Tibial nerve (tissue), 4 donors: Measurements from ENCODE around the gene DHX15. TPM values are rescaled to one million over a fixed set of nuclear protein-coding genes. Genes with fewer than 3 reads are reported as not detected.

ENCODE experiments used
- DNase-seq, 2 donors: peaks; one replicate each; pipeline ENCODE4 v3.0.0-alpha.2; 2019; ENCODE audit warnings: low spot score in 2 of 2
- H3K27ac ChIP-seq, 4 donors: fragments of 200-600 bp; sonication (generic) in 3 of 4; one replicate each; pipeline ENCODE4 v1.5.1; 2017 to 2019; ENCODE audit warnings: mild to moderate bottlenecking in 1 of 4
- H3K27me3 ChIP-seq, 2 donors: fragments of 200-600 bp; sonication (generic) in 1 of 2; one replicate each; pipeline versions ENCODE4 v1.5.1 to v1.6.0; 2017 to 2019
- H3K36me3 ChIP-seq, 3 donors: fragments of 200-600 bp; sonication (generic); one replicate each; pipeline ENCODE4 v1.5.1; 2018 to 2019
- H3K4me1 ChIP-seq, 4 donors: fragments of 200-600 bp; sonication (generic) in 3 of 4; one replicate each; pipeline ENCODE4 v1.5.1; 2017 to 2019
- H3K4me3 ChIP-seq, 4 donors: fragments of 200-600 bp; sonication (generic) in 3 of 4; one replicate each; pipeline ENCODE4 v1.5.1; 2017 to 2019; ENCODE audit warnings: mild to moderate bottlenecking in 1 of 4, moderate library complexity in 1 of 4
- H3K9me3 ChIP-seq, 4 donors: fragments of 200-600 bp; sonication (generic) in 3 of 4; one replicate each; pipeline ENCODE4 v1.5.1; 2017 to 2019
- EP300 ChIP-seq, 2 donors: sonication (generic); formaldehyde crosslinking; IDR thresholded peaks; one replicate each; pipeline ENCODE4 v1.6.1; 2017; ENCODE audit warnings: antibody characterized with exemption in 2 of 2, mild to moderate bottlenecking in 1 of 2
- POLR2A ChIP-seq, 2 donors: fragments of 450-650 bp; IDR thresholded peaks; one replicate each; pipeline ENCODE4 v1.6.1; 2017; ENCODE audit warnings: antibody characterized with exemption in 2 of 2, mild to moderate bottlenecking in 2 of 2, moderate library complexity in 2 of 2
- WGBS, 2 donors: methylation state at CpG; one replicate each; pipeline ENCODE4 v1.1.5; 2018; 5-methylcytosine and 5-hydroxymethylcytosine counted together
- small RNA-seq: library from RNA; depleted of rRNA; stranded (forward); fragments of <200 nt; gene quantifications from one replicate; pipeline ENCODE3, GENCODE V24; 2016
- total RNA-seq, 4 donors: library from RNA; depleted of rRNA; stranded (reverse); fragments of >200 nt; gene quantifications; one replicate each; pipeline ENCODE4 v1.1.0, GENCODE V29; 2016
- TF ChIP-seq, protein P1 (sequence below), 5 experiments: fragments of 200-600 bp in 3 of 5; fragments of 450-650 bp in 2 of 5; sonication (generic) in 3 of 5; IDR thresholded peaks; one replicate each; pipeline ENCODE4 v1.5.1; 2016 to 2019; ENCODE audit warnings: antibody characterized with exemption in 5 of 5, mild to moderate bottlenecking in 3 of 5, moderate library complexity in 2 of 5

DHX15 gene
- total RNA-seq, 4 donors from 2014 or later, result 127 to 167 (median 134) TPM

DNA sequence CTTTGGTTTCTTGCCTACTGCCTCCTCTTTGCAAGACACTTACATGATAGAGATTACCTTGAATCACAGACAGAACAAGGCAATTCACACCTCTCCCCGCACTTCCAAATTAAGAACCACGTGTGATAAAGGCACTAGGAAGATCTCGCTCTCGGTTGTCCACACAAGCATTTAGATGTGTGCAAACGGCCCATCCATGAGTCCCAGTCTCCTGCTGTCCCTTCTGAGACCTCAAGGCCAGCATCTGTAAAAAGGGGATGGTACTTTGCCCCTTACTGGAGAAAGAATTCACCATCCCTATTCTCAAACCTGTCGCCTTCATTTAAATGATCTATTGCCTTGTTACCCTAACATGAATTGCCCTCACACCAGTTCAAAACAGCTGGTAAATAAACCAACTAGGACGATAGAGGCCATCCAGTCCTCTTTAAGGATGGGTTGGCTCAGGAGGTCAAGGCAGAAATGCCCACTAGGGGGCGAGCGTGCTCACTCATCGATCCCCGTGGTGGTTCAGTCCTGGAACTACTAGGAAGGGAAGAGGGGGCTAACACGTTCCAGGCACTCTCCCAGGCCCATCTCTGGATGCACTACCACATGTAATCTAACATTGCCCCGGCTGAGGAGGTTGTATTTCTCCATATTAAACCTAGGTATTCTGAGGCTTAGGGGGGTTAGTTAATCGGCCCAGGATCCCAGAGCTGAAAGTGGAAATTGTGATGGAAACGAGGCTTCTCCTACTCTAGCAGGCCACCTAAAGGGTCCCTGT is 95.8 kb downstream of the DHX15 start:
- Histone ChIP-seq H3K36me3 (no peaks in the 10 kb centered on the region), H3K27ac (no peak overlapping the region), H3K4me1 (no peaks in the 10 kb centered on the region), H3K4me3 (no peak overlapping the region), H3K9me3 (no peaks in the 10 kb centered on the region), H3K27me3 (no peaks in the 10 kb centered on the region)
- DNase-seq, result peak; percentile 74 to 90
- 42 to 44% methylated on average over 15 of the region's 15 CpGs for WGBS, 2 donors
- TF ChIP-seq, protein P1, sequence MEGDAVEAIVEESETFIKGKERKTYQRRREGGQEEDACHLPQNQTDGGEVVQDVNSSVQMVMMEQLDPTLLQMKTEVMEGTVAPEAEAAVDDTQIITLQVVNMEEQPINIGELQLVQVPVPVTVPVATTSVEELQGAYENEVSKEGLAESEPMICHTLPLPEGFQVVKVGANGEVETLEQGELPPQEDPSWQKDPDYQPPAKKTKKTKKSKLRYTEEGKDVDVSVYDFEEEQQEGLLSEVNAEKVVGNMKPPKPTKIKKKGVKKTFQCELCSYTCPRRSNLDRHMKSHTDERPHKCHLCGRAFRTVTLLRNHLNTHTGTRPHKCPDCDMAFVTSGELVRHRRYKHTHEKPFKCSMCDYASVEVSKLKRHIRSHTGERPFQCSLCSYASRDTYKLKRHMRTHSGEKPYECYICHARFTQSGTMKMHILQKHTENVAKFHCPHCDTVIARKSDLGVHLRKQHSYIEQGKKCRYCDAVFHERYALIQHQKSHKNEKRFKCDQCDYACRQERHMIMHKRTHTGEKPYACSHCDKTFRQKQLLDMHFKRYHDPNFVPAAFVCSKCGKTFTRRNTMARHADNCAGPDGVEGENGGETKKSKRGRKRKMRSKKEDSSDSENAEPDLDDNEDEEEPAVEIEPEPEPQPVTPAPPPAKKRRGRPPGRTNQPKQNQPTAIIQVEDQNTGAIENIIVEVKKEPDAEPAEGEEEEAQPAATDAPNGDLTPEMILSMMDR (IDR thresholded peaks at IDR 0.05), result peak; percentile 72 to 82 (median 72)
- no peak for TF ChIP-seq EP300 (IDR thresholded peaks at IDR 0.05)

DNA sequence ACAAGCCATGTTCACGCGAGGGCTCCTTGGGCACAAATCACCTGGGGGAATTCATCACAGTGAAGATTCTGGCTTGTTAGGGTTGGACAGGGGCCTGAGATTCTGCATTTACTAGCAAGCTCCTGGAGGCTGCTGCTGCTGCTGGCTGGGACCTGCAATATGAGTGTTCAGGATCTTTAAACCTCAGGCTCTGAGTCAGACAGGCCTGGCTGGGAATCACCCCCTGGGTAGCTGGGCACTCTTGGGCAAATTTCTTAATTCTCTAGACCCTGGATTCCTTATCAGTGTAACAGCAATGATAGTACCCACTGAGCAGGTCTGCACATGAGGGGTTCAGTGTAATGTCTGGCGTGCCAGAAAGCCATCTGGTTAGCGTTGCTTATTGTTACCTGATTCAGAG is 101.5 kb downstream of the DHX15 start:
- WGBS, 2 donors, result 92 to 95% methylated on average over 4 of the region's 4 CpGs

DNA sequence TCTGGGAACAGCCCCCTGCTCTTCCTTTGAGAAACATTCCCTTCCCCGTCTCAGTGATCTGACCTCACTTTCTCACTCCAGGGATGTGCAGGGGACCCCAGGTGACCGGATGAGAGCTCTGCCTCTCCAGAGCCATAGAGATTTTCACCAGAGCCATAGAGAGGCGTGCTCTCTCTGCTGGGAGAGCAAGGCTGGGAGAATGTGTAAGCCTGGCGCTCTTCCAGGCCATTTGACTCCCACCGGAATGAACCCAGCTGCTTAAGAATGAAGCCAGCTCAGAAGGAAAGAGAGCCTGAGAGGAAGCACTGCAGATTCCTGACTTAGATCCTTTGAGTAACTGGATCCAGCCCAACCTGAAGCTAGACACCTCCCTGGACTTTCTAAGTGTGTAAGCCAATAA is 106.4 kb downstream of the DHX15 start:
- WGBS, 2 donors, result 12 to 16% methylated on average over 5 of the region's 5 CpGs
- H3K27ac ChIP-seq, result no peak overlapping the region
- no peak for DNase-seq

More for the DNA sequence above, 101.5 kb downstream of the DHX15 start:
- H3K36me3 ChIP-seq, result no peaks in the 10 kb centered on the region
- no peaks in the 10 kb centered on the region for H3K9me3 ChIP-seq
- TF ChIP-seq, protein P1 (IDR thresholded peaks at IDR 0.05), result no peak
- TF ChIP-seq EP300 (IDR thresholded peaks at IDR 0.05) (no peak), POLR2A (IDR thresholded peaks at IDR 0.05) (no peak)
- H3K27me3 ChIP-seq, result no peaks in the 10 kb centered on the region
- H3K4me3 ChIP-seq, result no peak overlapping the region
- H3K27ac ChIP-seq, result no peak overlapping the region
- DNase-seq, result no peak
- no peaks in the 10 kb centered on the region for H3K4me1 ChIP-seq

More for the DNA sequence above, 106.4 kb downstream of the DHX15 start:
- no peak overlapping the region for H3K4me3 ChIP-seq
- peaks cover 0 to 8% (median 5%) of the 10 kb centered on the region in 4 donors for H3K4me1 ChIP-seq
- TF ChIP-seq EP300 (IDR thresholded peaks at IDR 0.05), result no peak
- no peak for TF ChIP-seq POLR2A (IDR thresholded peaks at IDR 0.05)
- TF ChIP-seq, protein P1 (IDR thresholded peaks at IDR 0.05), result no peak
- no peaks in the 10 kb centered on the region for H3K9me3 ChIP-seq
- H3K27me3 ChIP-seq, result peaks cover 0 to 9% of the 10 kb centered on the region in 2 donors
- H3K36me3 ChIP-seq, result no peaks in the 10 kb centered on the region

Small RNA genes lying within 50 kb of the gene (small RNA-seq; reads per million reads assigned to genes)
- not detected for gene MIR573
- gene RN7SL16P, result not detected

Other genes with a start within 250 kb of the DHX15 start
- gene SOD3, start 211.0 kb upstream of the DHX15 start, total RNA-seq, result 100 to 1,000 TPM; 208 to 359 (median 326) TPM